NB4 (cell line): ENCODE results near the gene NCS1.

ENCODE experiments used
- DNase-seq: peaks from one replicate; pipeline ENCODE4 v3.0.0; 2010; ENCODE audit warnings: low read depth
- H3K4me3 ChIP-seq: one replicate; pipeline ENCODE4 v1.5.1; 2011; ENCODE audit warnings: mild to moderate bottlenecking, low read depth, low read length, moderate library complexity
- MYC ChIP-seq: IDR thresholded peaks from 2 replicates; pipeline ENCODE4 v1.6.1; 2011; ENCODE audit warnings: low read depth, low read length
- POLR2A ChIP-seq: IDR thresholded peaks from 2 replicates; pipeline ENCODE4 v1.6.1; 2011; ENCODE audit warnings: mild to moderate bottlenecking; ENCODE audit not compliant: insufficient read length; ENCODE audit errors: extremely low read depth
- TF ChIP-seq, protein P1 (sequence below): IDR thresholded peaks from one replicate; pipeline ENCODE4 v1.5.1; 2012; ENCODE audit warnings: low read depth, low read length
- TF ChIP-seq, protein P2 (sequence below): IDR thresholded peaks from 2 replicates; pipeline ENCODE4 v1.6.1; 2011; ENCODE audit warnings: low read depth, low read length

The NCS1 gene

GRCh38 chr9:130236436-130236985, 64.3 kb downstream of the NCS1 start:
- TF ChIP-seq MYC: no peak
- TF ChIP-seq, protein P1, sequence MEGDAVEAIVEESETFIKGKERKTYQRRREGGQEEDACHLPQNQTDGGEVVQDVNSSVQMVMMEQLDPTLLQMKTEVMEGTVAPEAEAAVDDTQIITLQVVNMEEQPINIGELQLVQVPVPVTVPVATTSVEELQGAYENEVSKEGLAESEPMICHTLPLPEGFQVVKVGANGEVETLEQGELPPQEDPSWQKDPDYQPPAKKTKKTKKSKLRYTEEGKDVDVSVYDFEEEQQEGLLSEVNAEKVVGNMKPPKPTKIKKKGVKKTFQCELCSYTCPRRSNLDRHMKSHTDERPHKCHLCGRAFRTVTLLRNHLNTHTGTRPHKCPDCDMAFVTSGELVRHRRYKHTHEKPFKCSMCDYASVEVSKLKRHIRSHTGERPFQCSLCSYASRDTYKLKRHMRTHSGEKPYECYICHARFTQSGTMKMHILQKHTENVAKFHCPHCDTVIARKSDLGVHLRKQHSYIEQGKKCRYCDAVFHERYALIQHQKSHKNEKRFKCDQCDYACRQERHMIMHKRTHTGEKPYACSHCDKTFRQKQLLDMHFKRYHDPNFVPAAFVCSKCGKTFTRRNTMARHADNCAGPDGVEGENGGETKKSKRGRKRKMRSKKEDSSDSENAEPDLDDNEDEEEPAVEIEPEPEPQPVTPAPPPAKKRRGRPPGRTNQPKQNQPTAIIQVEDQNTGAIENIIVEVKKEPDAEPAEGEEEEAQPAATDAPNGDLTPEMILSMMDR: no peak
- TF ChIP-seq, protein P2, sequence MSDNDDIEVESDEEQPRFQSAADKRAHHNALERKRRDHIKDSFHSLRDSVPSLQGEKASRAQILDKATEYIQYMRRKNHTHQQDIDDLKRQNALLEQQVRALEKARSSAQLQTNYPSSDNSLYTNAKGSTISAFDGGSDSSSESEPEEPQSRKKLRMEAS: no peak
- no peak for TF ChIP-seq POLR2A
- H3K4me3 ChIP-seq: no peak overlapping the region
- DNase-seq: no peak

DNA sequence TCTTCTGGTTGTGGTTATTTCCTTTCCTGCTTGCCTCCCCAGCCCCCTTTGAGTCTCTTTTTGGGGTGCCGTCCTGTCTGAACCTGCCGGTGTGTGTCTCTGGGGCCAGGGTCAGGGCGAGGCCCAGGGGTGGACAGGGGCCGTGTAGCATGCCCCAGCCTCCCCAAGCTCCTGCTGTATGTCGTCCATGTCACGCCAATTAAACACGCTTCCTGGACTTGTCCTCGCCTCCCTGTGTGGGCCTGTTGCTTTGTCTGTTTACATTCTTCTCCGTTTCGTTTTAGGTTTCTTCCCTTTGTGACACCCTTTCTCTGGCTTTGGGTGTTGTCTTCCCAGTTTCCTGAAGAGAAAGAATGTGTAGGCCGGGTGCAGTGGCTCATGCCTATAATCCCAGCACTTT, 64.9 kb downstream of the NCS1 start:
- H3K4me3 ChIP-seq: no peak overlapping the region
- DNase-seq: no peak
- TF ChIP-seq, protein P1: no peak
- TF ChIP-seq, protein P2: no peak
- TF ChIP-seq POLR2A (no peak), MYC (no peak)

GRCh38 chr9:130237763-130238524, 65.7 kb downstream of the NCS1 start:
- TF ChIP-seq POLR2A: no peak
- TF ChIP-seq MYC: 0 out of 2 replicates have a peak, but pooled peaks have one; percentile 40
- TF ChIP-seq, protein P1: no peak
- TF ChIP-seq, protein P2: peak; percentile 66; the same call in 1 of the 2 replicates
- DNase-seq: peak; percentile 87
- H3K4me3 ChIP-seq: peak overlapping the region; percentile 21

- H3K4me3 ChIP-seq: no peak overlapping the region
- DNase-seq: no peak
- no peak for TF ChIP-seq MYC
Measured at GRCh38 chr9:130239363-130239695, 67.1 kb downstream of the NCS1 start.

DNA sequence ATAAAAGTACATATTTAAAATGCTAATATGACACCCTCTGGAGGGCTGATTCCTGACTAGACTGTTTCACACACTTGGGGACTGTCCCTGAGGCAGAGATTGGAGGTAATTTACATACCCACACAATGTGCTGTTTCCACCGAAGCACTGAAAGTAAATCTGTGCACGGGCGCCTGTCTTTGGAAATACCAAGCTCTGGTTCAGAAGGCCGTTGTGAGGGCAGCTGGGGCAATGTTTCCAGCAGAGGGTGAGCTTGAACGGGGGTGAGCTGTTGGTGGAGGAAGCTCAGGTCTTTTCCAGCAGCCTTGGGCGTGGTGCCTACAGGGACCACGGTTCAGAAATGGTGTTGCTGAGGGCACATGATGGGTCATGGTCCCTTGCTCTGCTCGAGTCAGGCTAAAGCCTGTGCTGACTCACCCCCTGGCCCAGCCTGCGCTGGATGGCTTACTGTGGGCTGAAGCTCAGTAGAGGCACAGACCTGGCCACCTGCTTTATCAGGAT, 67.6 kb downstream of the NCS1 start:
- no peak overlapping the region for H3K4me3 ChIP-seq
- TF ChIP-seq POLR2A (no peak), MYC (no peak)
- TF ChIP-seq, protein P1: no peak
- TF ChIP-seq, protein P2: no peak
- DNase-seq: no peak

- DNase-seq: peak; percentile 79
- TF ChIP-seq POLR2A (no peak), MYC (peak; percentile 68; the same call in 1 of the 2 replicates)
- TF ChIP-seq, protein P1: no peak
- TF ChIP-seq, protein P2: peak; percentile 96
- H3K4me3 ChIP-seq: no peak overlapping the region
Measured at GRCh38 chr9:130240410-130241197, 68.4 kb downstream of the NCS1 start.
